GM19240 (cell line): ENCODE measurements around the gene NUDT3.
A peak's percentile ranks its signal among the peaks of the same experiment; 100 is the strongest.
"Not testable (repeated sequence)": the region's sequence is repeated elsewhere in the genome, so short reads cannot be mapped to it uniquely, and the experiment has no call there.

Source experiments
- DNase-seq: peaks from one replicate; pipeline ENCODE4 v3.0.0; 2011; ENCODE audit warnings: low spot score; ENCODE audit not compliant: insufficient read length

Gene NUDT3

DNA sequence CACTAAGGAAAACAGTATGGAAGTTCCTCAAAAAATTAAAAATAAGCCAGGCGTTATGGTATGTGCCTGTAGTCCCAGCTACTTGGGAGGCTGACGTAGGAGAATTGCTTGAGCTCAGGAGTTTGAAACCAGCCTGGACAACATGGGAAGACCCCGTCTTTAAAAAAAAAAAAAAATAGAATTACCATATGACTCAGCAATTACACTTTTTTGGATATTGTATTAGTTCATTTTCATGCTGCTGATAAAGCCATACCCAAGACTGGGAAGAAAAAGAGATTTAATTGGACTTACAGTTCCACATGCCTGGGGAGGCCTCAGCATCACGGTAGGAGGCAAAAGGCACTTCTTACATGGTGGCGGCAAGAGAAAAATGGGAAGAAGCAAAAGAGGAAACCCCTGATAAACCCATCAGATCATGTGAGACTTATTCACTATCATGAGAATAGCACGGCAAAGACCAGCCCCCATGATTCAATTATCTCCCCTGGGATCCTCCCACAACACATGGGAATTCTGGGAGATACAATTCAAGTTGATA, 132.9 kb downstream of the NUDT3 start:
- DNase-seq: no peak

GRCh38 chr6:34252395-34252794, 140.1 kb downstream of the NUDT3 start:
- not testable (repeated sequence) for DNase-seq

DNA sequence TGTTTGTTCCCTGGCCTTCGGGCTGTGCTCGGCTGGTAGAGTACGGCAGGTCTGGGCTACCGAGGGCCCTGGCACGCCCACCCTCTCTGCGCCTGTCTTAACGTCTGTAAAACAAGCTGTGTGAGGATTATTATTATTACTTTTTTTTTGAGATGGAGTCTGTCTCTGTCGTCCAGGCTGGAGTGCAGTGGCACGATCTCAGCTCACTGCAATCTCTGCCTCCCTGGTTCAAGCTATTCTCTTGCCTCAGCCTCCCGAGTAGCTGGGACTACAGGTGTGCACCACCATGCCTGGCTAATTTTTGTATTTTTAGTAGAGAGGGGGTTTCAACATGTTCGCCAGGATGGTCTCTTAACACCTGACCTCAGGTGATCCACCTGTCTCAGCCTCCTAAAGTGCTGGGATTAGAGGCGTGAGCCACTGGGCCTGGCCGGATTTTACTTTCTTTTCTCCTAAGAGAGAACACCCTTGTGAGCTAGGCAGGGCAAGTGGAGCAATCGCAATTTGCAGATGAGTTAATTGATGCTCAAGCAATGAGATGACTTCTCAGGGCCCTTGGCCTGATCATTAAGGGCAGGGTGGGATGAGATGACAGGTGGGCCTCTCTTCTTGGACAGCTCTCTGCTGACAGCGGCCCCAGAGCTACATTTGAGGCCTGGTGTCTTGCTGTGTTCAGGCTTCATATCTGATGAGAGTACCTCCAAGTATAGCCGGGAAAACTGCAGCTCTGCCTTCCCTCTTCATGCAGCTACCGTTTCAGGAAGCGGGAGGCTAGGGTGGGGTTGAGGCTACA, 142.8 kb downstream of the NUDT3 start:
- DNase-seq: no peak

GRCh38 chr6:34248727-34249468, 143.6 kb downstream of the NUDT3 start, which contains the start of gene SMIM29:
SMIM29 (minus strand) TSS chr6:34249006; CDS start chr6:34247791, 1,215 bp downstream.
- peak; percentile 97 for DNase-seq

- no peak for DNase-seq
Measured at GRCh38 chr6:34248198-34248726, 144.2 kb downstream of the NUDT3 start.

GRCh38 chr6:34247481-34248197, 144.8 kb downstream of the NUDT3 start:
- DNase-seq: no peak

DNA sequence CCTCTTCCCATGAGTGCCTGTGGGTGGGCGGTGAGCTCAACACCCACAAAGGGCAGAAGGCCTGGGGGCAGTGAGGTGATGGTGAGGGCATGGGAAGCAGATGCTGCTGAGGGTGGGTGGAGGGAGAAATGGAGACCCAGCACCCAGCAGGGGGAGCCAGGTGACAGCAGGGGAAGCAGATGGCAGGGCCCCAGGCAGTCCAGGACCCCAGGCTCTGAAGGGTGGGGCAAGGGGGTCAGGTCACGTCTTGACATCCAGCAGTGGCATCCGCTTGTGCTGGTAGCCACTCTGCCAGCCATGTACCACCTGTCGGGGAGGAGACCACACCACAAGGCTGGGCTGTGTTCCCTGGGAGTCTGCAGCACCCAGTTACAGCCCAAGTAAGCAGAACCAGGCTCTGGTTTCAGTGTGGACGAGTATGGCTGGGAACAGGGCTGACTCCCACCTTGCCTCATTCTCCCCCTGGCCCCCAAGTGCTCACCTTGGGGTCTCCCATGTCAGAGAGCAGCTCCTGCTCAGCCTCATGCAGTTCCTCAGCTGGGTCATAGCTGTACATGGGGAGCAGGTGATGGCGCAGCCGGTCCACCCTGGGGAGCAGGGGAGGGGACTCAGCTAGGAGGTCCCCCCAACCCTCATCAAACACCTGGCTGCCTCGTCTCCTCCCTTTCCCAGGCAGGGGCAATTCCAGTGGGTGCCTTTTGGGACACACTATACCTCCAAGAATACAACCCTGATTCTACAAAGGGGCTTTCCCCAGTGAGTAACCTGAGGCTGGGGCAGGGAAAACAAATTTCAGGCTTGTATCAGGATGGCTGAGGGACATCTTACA, 145.7 kb downstream of the NUDT3 start:
- DNase-seq: no peak

DNA sequence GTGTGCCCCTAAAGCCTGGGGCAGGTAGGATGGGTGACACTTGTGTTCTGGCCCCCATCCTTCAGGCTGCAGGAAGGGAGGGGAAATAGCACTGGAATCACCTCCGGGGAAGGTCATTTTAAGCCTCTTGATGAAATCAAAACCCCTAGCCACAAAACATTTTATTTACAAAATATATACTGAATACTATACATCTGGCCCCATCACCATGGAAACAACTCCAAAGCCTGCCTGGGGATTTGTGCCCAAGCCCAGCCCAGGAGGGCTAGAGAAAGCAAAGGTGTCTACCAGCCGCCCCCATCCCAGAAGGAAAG, 146.3 kb downstream of the NUDT3 start:
- no peak for DNase-seq

GRCh38 chr6:34245761-34246140, 146.7 kb downstream of the NUDT3 start:
- not testable (repeated sequence) for DNase-seq

DNA sequence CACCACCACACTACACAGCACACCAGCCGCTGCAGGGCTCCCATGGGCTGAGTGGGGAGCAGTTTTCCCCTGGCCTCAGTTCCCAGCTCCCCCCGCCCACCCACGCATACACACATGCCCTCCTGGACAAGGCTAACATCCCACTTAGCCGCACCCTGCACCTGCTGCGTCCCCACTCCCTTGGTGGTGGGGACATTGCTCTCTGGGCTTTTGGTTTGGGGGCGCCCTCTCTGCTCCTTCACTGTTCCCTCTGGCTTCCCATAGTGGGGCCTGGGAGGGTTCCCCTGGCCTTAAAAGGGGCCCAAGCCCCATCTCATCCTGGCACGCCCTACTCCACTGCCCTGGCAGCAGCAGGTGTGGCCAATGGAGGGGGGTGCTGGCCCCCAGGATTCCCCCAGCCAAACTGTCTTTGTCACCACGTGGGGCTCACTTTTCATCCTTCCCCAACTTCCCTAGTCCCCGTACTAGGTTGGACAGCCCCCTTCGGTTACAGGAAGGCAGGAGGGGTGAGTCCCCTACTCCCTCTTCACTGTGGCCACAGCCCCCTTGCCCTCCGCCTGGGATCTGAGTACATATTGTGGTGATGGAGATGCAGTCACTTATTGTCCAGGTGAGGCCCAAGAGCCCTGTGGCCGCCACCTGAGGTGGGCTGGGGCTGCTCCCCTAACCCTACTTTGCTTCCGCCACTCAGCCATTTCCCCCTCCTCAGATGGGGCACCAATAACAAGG, 147.3 kb downstream of the NUDT3 start:
- DNase-seq: not testable (repeated sequence)

- no peak for DNase-seq
Measured at GRCh38 chr6:34243901-34244884, 148.3 kb downstream of the NUDT3 start.

DNA sequence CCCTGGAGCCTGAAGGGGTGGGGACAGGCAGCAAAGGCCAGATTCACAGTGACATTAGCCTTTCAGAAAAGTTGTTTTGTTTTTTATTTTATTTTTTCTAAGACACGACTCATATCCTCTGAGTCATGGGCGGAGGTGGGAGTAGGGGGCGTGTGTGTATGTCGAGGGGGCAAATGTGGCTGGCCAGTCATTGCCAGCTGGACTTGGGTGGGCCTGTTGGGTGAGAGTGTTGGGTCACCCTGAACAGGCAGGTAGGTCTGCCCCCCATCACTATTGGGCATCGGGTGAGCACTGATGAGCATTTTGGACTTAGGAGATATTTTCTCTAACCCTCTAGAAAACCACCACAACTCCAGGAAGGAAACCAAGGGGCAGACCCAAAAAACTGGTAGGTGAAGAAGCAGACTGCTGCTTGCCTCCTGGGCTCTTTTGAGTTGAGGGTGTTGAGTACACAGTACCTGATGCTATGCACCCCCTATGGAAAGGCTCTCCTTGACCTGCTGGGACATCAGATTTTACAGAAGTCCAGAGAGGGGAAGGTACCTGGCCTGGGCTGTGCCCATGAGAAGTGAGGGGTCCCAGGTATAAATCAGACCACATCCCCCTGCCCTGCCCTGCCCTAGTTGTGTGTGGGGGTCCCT, 149.2 kb downstream of the NUDT3 start:
- DNase-seq: no peak

DNA sequence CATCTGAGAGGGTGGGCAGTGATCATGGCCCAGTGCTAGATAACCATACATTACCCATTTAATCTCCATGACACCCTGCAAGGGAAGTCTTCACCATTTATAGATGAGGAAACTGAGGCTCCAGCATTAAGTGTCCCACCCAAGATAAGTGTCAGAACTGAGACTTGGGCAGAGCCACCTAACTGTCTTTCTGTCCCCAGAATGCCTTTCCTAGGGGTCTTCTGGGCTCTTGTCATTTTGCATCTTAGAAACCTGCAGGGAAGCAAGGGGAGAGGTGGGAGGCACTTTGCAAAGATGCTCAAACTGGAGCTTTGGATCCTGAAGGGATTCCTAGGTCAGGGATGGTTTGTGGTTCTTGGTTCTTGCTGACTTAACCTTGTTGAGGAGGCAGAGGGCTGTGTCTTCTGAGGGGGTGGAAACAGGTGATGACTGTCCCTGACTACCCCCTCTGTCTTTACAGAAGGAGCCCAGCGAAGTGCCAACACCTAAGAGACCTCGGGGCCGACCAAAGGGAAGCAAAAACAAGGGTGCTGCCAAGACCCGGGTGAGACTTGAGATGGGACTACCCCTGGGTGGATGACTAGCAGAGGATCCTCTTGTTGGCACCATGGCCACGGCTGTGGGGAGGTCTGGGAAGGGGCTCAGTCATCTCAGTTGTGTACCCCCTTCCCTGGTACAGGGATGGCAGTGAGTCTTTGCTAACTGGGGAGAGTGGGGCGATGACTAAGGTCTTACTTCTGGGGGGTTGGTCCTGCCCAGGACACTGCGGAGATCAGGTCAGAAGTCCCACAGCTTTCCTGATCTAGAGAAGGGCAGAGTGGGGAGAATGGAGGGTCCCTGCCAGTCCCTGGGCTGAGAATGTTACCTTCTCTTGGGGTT, 150.0 kb downstream of the NUDT3 start:
- DNase-seq: no peak

- no peak for DNase-seq
Measured at GRCh38 chr6:34241351-34242215, 150.9 kb downstream of the NUDT3 start.

DNA sequence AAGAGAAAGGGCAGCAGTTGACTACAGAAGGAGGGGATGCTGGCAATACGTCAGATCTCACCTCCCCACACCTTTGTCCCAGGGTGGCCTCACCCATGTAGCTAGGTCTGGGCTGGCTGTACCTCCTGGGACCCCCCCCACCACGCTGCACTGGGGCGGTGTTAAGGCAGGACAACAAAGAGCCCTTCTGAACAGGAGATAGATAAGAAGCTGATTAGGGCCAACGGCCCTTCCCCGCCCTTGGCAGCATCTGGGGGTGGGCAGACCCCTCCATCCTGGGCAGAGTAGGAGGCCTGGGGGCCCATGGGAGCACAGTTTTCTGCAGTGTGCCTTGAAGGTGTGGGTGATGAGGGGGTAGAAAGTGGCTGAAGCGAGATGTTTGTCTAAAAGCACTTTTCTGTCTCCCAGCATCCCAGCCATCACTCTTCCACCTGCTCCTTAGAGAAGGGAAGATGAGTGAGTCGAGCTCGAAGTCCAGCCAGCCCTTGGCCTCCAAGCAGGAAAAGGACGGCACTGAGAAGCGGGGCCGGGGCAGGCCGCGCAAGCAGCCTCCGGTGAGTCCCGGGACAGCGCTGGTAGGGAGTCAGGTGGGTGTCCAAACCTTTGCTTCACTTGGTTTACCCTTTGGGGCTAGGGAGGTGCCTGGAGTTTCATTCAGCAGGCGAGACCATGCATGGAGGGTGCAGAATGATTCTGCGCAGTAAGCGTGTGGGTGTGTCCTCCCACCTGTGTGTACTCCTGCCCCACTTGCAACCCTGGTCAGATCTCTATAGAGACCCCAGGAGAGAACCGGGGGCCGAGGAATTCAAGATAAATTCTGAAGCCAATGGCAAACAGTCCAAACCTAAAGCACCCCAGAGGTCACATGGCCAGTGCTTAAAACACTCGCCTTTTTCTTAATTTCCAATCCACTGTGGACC, 151.9 kb downstream of the NUDT3 start:
- DNase-seq: no peak
